Right lobe of liver (tissue), 6 donors: Measurements from ENCODE around the gene STK24. TPM values are rescaled to one million over a fixed set of nuclear protein-coding genes. Genes with fewer than 3 reads are reported as not detected.

Experiments
- ATAC-seq, 4 donors: fragments of 200-7000 bp; cut with Tn5 transposase; one replicate each; pipeline ENCODE4 v1.9.1; 2020; ENCODE audit warnings: mild to moderate bottlenecking in 4 of 4, moderate library complexity in 4 of 4
- DNase-seq, 3 donors: peaks; one replicate each; pipeline ENCODE4 v3.0.0-alpha.2; 2020
- H3K27ac ChIP-seq, 3 donors: fragments of 200-600 bp; one replicate each; pipeline ENCODE4 v1.8.0; 2022
- H3K27me3 ChIP-seq, 2 donors: fragments of 200-600 bp; one replicate each; pipeline ENCODE4 v1.8.0; 2022
- H3K36me3 ChIP-seq, 4 donors: fragments of 200-600 bp; sonication (generic) in 1 of 4; one replicate each; pipeline versions ENCODE4 v1.5.1 to v1.8.0; 2017 to 2022; ENCODE audit warnings: control low read depth in 1 of 4
- H3K4me1 ChIP-seq, 4 donors: fragments of 200-600 bp; sonication (generic) in 1 of 4; one replicate each; pipeline versions ENCODE4 v1.5.1 to v1.8.0; 2017 to 2022; ENCODE audit warnings: control low read depth in 1 of 4
- H3K4me3 ChIP-seq, 3 donors: fragments of 200-600 bp; one replicate each; pipeline ENCODE4 v1.8.0; 2022
- H3K9me3 ChIP-seq, 4 donors: fragments of 200-600 bp; sonication (generic) in 1 of 4; one replicate each; pipeline versions ENCODE4 v1.5.1 to v1.8.0; 2017 to 2022; ENCODE audit warnings: control low read depth in 1 of 4
- CTCF ChIP-seq, 4 donors: fragments of 200-600 bp in 3 of 4; fragments of 450-650 bp in 1 of 4; IDR thresholded peaks; one replicate each; pipeline versions ENCODE4 v1.5.1 to v1.8.0; 2016 to 2022; ENCODE audit warnings: antibody characterized with exemption in 4 of 4, mild to moderate bottlenecking in 2 of 4
- POLR2A ChIP-seq: fragments of 450-650 bp; IDR thresholded peaks from one replicate; pipeline ENCODE4 v1.6.1; 2017; ENCODE audit warnings: antibody characterized with exemption, mild to moderate bottlenecking
- WGBS: methylation state at CpG from one replicate; pipeline ENCODE4 v1.1.6; 2018; ENCODE audit warnings: low coverage, low lambda C conversion rate; ENCODE audit not compliant: insufficient coverage; ENCODE audit errors: missing lambda C conversion rate; 5-methylcytosine and 5-hydroxymethylcytosine counted together
- intact Hi-C, 2 donors: fragments of 100-400 bp; cut with DNase I; formaldehyde crosslinking; loops; one replicate each; pipeline versions ENCODE4 v1.11.2 to v1.14.1; 2022
- total RNA-seq, 6 experiments: library from RNA; depleted of rRNA in 2 of 6; stranded (reverse); fragments of >200 nt in 2 of 6; fragmentation: NEBNext Ultra II Directional in 3 of 6; extraction: Animal tissue kit (Norgen Biotek cat#: 25700) in 3 of 6; gene quantifications; one replicate each; pipeline versions ENCODE4 v1.1.0 to v1.2.4, GENCODE V29; 2016 to 2023
- donor health status: DM: no; HTN: yes; CAD: no.
- donor health status: DM: no; HTN: no; CAD: no.
- donor health status: DM: no; HTN: no; CAD: no.
- donor health status: DM: no; HTN: yes; CAD: no.
- donor health status: DM: no; HTN: yes; CAD: no.

The STK24 gene
- total RNA-seq, 6 experiments from 2014 or later = 14.8 to 40.8 (median 28.6) TPM

DNA sequence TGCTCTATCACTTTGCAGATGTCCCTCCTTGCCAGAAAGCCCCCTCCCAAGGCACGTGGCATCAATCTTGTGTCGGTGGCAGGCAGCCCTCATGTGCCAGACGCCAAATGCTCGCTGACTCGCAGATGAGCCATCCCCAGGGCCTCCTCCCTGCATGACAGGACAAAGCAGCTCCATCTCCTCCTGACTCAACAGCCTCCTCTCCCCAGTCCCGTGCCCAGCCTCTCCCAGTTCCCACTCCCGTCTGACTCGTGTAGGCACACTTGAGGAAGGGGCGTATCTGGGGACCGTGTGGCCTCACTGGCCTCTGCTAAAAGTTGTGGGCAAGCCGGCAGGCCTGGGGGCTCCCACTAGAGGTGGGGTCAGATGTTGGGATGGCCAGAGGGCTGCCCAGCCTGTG is 133.6 kb downstream of the STK24 start:
- no peak for ATAC-seq
- no peaks in the 10 kb centered on the region for H3K9me3 ChIP-seq
- no peak for DNase-seq
- WGBS = 83% methylated on average over 5 of the region's 11 CpGs
- no peak overlapping the region for H3K4me3 ChIP-seq
- H3K27ac ChIP-seq = no peak overlapping the region
- H3K36me3 ChIP-seq = peaks cover 0 to 36% (median 17%) of the 10 kb centered on the region in 4 donors
- no peaks in the 10 kb centered on the region for H3K4me1 ChIP-seq
- TF ChIP-seq CTCF (IDR thresholded peaks at IDR 0.05) (no peak), POLR2A (no peak)
- H3K27me3 ChIP-seq = no peaks in the 10 kb centered on the region
- intact Hi-C loops = loop anchor here (10.0 kb wide), 2 partner anchors 211 to 409 kb away; no protein-coding TSS in a partner anchor

DNA sequence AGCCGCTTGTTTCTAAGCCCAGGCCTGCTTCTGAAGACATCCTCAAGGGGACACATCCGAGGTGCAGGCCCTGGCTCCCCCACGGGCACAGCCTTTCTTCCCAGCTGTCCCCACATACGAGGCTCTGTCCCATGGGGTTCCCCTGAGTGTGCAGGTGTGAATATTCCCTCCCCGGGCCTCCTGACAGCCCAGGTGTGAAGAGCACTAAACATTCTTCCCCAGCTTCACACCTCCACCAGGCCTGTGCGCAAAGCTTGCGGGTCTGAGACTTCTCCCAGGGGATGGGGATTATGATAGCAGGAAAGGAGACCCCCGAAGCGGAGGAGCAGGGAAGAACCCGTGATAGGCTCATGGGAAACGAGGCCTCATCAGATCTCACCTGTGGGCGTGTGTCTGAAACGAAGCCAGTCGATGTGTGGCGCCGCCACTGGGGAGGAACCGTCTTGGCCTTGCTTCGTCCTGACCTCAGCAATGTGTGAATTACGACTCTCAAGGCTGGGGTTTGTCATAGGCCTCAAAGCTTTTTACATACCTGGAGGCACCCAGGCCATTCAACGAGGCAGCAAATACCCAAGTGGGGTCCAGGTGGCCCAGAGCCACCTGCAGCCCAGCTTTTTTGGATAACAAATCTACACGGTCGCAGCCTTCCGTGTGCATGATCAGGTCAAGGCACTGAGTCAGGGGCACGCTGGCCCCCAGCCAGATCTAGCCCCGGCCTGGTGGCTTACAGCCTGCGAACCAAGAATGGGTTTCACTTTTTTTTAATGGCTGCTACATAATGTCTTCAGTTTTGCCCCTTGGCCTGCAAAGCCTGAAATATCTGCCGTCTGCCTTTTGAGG is 134.3 kb downstream of the STK24 start:
- TF ChIP-seq POLR2A (no peak), CTCF (IDR thresholded peaks at IDR 0.05) (no peak)
- intact Hi-C loops = loop anchor here (10.0 kb wide), 2 partner anchors 212 to 408 kb away; no protein-coding TSS in a partner anchor
- H3K27ac ChIP-seq = no peak overlapping the region
- H3K36me3 ChIP-seq = peaks cover 0 to 30% (median 14%) of the 10 kb centered on the region in 4 donors
- no peaks in the 10 kb centered on the region for H3K27me3 ChIP-seq
- no peak overlapping the region for H3K4me3 ChIP-seq
- no peaks in the 10 kb centered on the region for H3K9me3 ChIP-seq
- ATAC-seq = no peak
- no peaks in the 10 kb centered on the region for H3K4me1 ChIP-seq
- 80% methylated on average over 9 of the region's 27 CpGs for WGBS
- DNase-seq = no peak

GRCh38 chr13:98441056-98441676 is 135.7 kb downstream of the STK24 start:
- peaks cover 0 to 26% (median 10%) of the 10 kb centered on the region in 4 donors for H3K36me3 ChIP-seq
- no peak overlapping the region for H3K4me3 ChIP-seq
- H3K27me3 ChIP-seq = no peaks in the 10 kb centered on the region
- no peaks in the 10 kb centered on the region for H3K9me3 ChIP-seq
- H3K4me1 ChIP-seq = no peaks in the 10 kb centered on the region
- no peak for ATAC-seq
- 75% methylated on average over 16 of the region's 21 CpGs for WGBS
- TF ChIP-seq POLR2A = no peak
- no peak for TF ChIP-seq CTCF (IDR thresholded peaks at IDR 0.05)
- intact Hi-C loops = loop anchor here (10.0 kb wide), 2 partner anchors 214 to 406 kb away; no protein-coding TSS in a partner anchor
- no peak for DNase-seq
- H3K27ac ChIP-seq = no peak overlapping the region

- no peak for TF ChIP-seq POLR2A
- TF ChIP-seq CTCF (IDR thresholded peaks at IDR 0.05) = no peak
- no peaks in the 10 kb centered on the region for H3K27me3 ChIP-seq
- DNase-seq = no peak
- no peaks in the 10 kb centered on the region for H3K4me1 ChIP-seq
- no peak overlapping the region for H3K4me3 ChIP-seq
- no peak overlapping the region for H3K27ac ChIP-seq
- intact Hi-C loops = loop anchor here (10.0 kb wide), 2 partner anchors 214 to 406 kb away; no protein-coding TSS in a partner anchor
- H3K36me3 ChIP-seq = peaks cover 0 to 29% (median 11%) of the 10 kb centered on the region in 4 donors
- H3K9me3 ChIP-seq = no peaks in the 10 kb centered on the region
- 97% methylated on average over 6 of the region's 25 CpGs for WGBS
- ATAC-seq = no peak
These were observed 136.4 kb downstream of the STK24 start for GRCh38 chr13:98440390-98441055.
